Measurements from ENCODE around the gene FZD8.

DNA sequence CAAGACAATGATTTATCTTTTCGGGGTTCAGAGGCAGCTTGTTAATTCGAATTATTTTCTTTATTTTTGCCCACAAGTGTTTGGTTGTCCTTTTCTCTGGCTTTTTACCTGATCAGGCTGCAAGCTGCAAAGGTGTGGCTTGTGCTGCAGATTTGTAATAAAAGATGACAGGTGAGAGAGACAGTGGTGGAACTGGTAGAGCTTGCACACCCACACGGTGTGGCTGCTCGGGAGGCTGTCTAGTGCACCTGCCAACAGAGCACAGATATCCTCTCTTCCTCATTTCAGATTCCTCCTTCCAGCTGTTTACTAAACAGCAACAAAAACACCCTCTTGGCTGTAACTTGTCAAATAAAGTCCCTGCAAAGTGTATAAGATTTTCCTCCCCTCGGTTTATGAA lies 27.8 kb downstream of the FZD8 start:
- no peak for TF ChIP-seq CTCF (IDR thresholded peaks at IDR 0.05)
- no peak for TF ChIP-seq POLR2AphosphoS5 (IDR thresholded peaks at IDR 0.05)
- no peak for TF ChIP-seq EP300 (IDR thresholded peaks at IDR 0.05)
- TF ChIP-seq POLR2A (IDR thresholded peaks at IDR 0.05): no peak
